MM.1S (cell line): ENCODE data around the gene FNDC11.

Source experiments
- DNase-seq: peaks from one replicate; pipeline ENCODE4 v3.0.0-alpha.2; 2015
- H2AFZ ChIP-seq: fragments of 300-600 bp; sonication (generic); 2 replicates; pipeline ENCODE4 v1.6.0; 2016; ENCODE audit warnings: antibody characterized with exemption, low read length
- H3F3A ChIP-seq: fragments of 300-600 bp; sonication (generic); 2 replicates; pipeline ENCODE4 v1.6.1; 2016; ENCODE audit warnings: mild to moderate bottlenecking, antibody characterized with exemption, low read length, moderate library complexity, mixed read lengths; ENCODE audit not compliant: insufficient read depth
- H3K27ac ChIP-seq: fragments of 300-600 bp; sonication (generic); 2 replicates; pipeline ENCODE4 v1.5.1; 2016; ENCODE audit warnings: mild to moderate bottlenecking, low read length
- H3K27me3 ChIP-seq: fragments of 300-600 bp; sonication (generic); replicated peaks from 2 replicates; pipeline ENCODE4 v1.6.0; 2016; ENCODE audit warnings: low read length; ENCODE audit not compliant: insufficient read depth
- H3K36me3 ChIP-seq: fragments of 300-600 bp; sonication (generic); replicated peaks from 2 replicates; pipeline ENCODE4 v1.6.1; 2016; ENCODE audit warnings: mild to moderate bottlenecking, low read length, mixed read lengths; ENCODE audit not compliant: insufficient read depth
- H3K4me1 ChIP-seq: fragments of 300-600 bp; sonication (generic); 2 replicates; pipeline ENCODE4 v1.6.1; 2016; ENCODE audit warnings: low read length, mixed read lengths
- H3K4me2 ChIP-seq: fragments of 300-600 bp; sonication (generic); 2 replicates; pipeline ENCODE4 v1.6.0; 2016; ENCODE audit warnings: low read depth, low read length
- H3K4me3 ChIP-seq: fragments of 300-600 bp; sonication (generic); 2 replicates; pipeline ENCODE4 v1.5.1; 2016; ENCODE audit warnings: low read length, mixed read lengths
- H3K79me2 ChIP-seq: fragments of 300-600 bp; sonication (generic); 2 replicates; pipeline ENCODE4 v1.6.1; 2016; ENCODE audit warnings: mixed run types, low read length, mixed read lengths
- H3K9ac ChIP-seq: fragments of 300-600 bp; sonication (generic); 2 replicates; pipeline ENCODE4 v1.6.1; 2016; ENCODE audit warnings: low read length, mixed read lengths
- H3K9me2 ChIP-seq: fragments of 300-600 bp; sonication (generic); replicated peaks from 2 replicates; pipeline ENCODE4 v1.6.1; 2016; ENCODE audit warnings: mild to moderate bottlenecking, low read length, mixed read lengths; ENCODE audit not compliant: insufficient read depth
- H3K9me3 ChIP-seq: fragments of 300-600 bp; sonication (generic); replicated peaks from 2 replicates; pipeline ENCODE4 v1.6.1; 2016; ENCODE audit warnings: mild to moderate bottlenecking, low read length, mixed read lengths; ENCODE audit not compliant: insufficient read depth
- H4K20me1 ChIP-seq: fragments of 300-600 bp; sonication (generic); 2 replicates; pipeline ENCODE4 v1.6.1; 2016; ENCODE audit warnings: mild to moderate bottlenecking, low read length, moderate library complexity, mixed read lengths; ENCODE audit not compliant: insufficient read depth
- CTCF ChIP-seq: fragments of 300-600 bp; sonication (generic); IDR thresholded peaks from 2 replicates; pipeline ENCODE4 v1.5.1; 2016; ENCODE audit warnings: antibody characterized with exemption, low read length, mixed read lengths
- EZH2 ChIP-seq: fragments of 300-600 bp; sonication (generic); optimal IDR thresholded peaks from 2 replicates; pipeline ENCODE3; 2017; ENCODE audit warnings: low read depth, mild to moderate bottlenecking, antibody characterized with exemption, low read length, mixed read lengths
- EZH2phosphoT487 ChIP-seq: fragments of 300-600 bp; sonication (generic); IDR thresholded peaks from 2 replicates; pipeline ENCODE4 v1.6.1; 2018; ENCODE audit warnings: antibody characterized with exemption, low read length

The FNDC11 gene

GRCh38 chr20:63582382-63583063 is 28.6 kb downstream of the FNDC11 start:
- no peaks in the 10 kb centered on the region for H3K79me2 ChIP-seq
- no peaks in the 10 kb centered on the region for H3K9me3 ChIP-seq
- no peaks in the 10 kb centered on the region for H3K36me3 ChIP-seq
- no peak overlapping the region for H3K4me3 ChIP-seq
- H3K4me2 ChIP-seq, result no peak overlapping the region
- no peaks in the 10 kb centered on the region for H3K4me1 ChIP-seq
- H3K27me3 ChIP-seq, result peaks cover 63% of the 10 kb centered on the region
- no peaks in the 10 kb centered on the region for H4K20me1 ChIP-seq
- TF ChIP-seq CTCF (no peak), EZH2 (no peak), EZH2phosphoT487 (no peak)
- no peak overlapping the region for H3K9ac ChIP-seq
- H3F3A ChIP-seq, result no peaks in the 10 kb centered on the region
- no peak overlapping the region for H3K27ac ChIP-seq
- no peak overlapping the region for H2AFZ ChIP-seq
- no peak for DNase-seq
- H3K9me2 ChIP-seq, result no peaks in the 10 kb centered on the region

- TF ChIP-seq CTCF (no peak), EZH2 (no peak), EZH2phosphoT487 (no peak)
- no peaks in the 10 kb centered on the region for H3K4me1 ChIP-seq
- H3K36me3 ChIP-seq, result no peaks in the 10 kb centered on the region
- no peaks in the 10 kb centered on the region for H3K79me2 ChIP-seq
- H3K27me3 ChIP-seq, result peaks cover 29% of the 10 kb centered on the region
- no peaks in the 10 kb centered on the region for H3K9me3 ChIP-seq
- no peaks in the 10 kb centered on the region for H3F3A ChIP-seq
- H3K9ac ChIP-seq, result no peak overlapping the region
- no peak overlapping the region for H2AFZ ChIP-seq
- H3K4me3 ChIP-seq, result no peak overlapping the region
- no peaks in the 10 kb centered on the region for H4K20me1 ChIP-seq
- no peak overlapping the region for H3K4me2 ChIP-seq
- H3K9me2 ChIP-seq, result no peaks in the 10 kb centered on the region
- no peak for DNase-seq
- no peak overlapping the region for H3K27ac ChIP-seq
These were observed 31.9 kb downstream of the FNDC11 start for GRCh38 chr20:63585616-63586565.

GRCh38 chr20:63586797-63587196 is 32.8 kb downstream of the FNDC11 start:
- H3K27me3 ChIP-seq, result peaks cover 21% of the 10 kb centered on the region
- no peaks in the 10 kb centered on the region for H3K4me1 ChIP-seq
- H3F3A ChIP-seq, result no peaks in the 10 kb centered on the region
- H3K9me2 ChIP-seq, result no peaks in the 10 kb centered on the region
- TF ChIP-seq EZH2phosphoT487 (no peak), EZH2 (no peak), CTCF (no peak)
- DNase-seq, result no peak
- no peaks in the 10 kb centered on the region for H4K20me1 ChIP-seq
- no peaks in the 10 kb centered on the region for H3K36me3 ChIP-seq
- no peak overlapping the region for H3K27ac ChIP-seq
- no peaks in the 10 kb centered on the region for H3K79me2 ChIP-seq
- no peak overlapping the region for H3K4me3 ChIP-seq
- no peak overlapping the region for H2AFZ ChIP-seq
- H3K4me2 ChIP-seq, result no peak overlapping the region
- no peaks in the 10 kb centered on the region for H3K9me3 ChIP-seq
- no peak overlapping the region for H3K9ac ChIP-seq
